HEK293T (cell line): ENCODE results near the gene HOXD12.

Experiments used
- BHLHE40 ChIP-seq: fragments of 450-650 bp; IDR thresholded peaks from 2 replicates; pipeline ENCODE4 v1.6.1; 2016; ENCODE audit warnings: mild to moderate bottlenecking, moderate library complexity, borderline replicate concordance
- ELF4 ChIP-seq: fragments of 450-650 bp; IDR thresholded peaks from 2 replicates; pipeline ENCODE4 v1.6.1; 2017; ENCODE audit warnings: antibody characterized with exemption
- FOXK2 ChIP-seq: fragments of 450-650 bp; IDR thresholded peaks from 2 replicates; pipeline ENCODE4 v1.6.1; 2016; ENCODE audit warnings: mild to moderate bottlenecking
- FOXM1 ChIP-seq: fragments of 450-650 bp; IDR thresholded peaks from 2 replicates; pipeline ENCODE4 v1.6.1; 2017; ENCODE audit warnings: mild to moderate bottlenecking, borderline replicate concordance
- HDGF ChIP-seq: fragments of 450-650 bp; IDR thresholded peaks from 2 replicates; pipeline ENCODE4 v1.6.1; 2017; ENCODE audit warnings: antibody characterized with exemption, borderline replicate concordance
- PKNOX1 ChIP-seq: fragments of 450-650 bp; IDR thresholded peaks from 2 replicates; pipeline ENCODE4 v1.6.1; 2016
- ZNF384 ChIP-seq: fragments of 450-650 bp; IDR thresholded peaks from 2 replicates; pipeline ENCODE4 v1.6.1; 2016

GRCh38 chr2:176134035-176134434, 34.4 kb downstream of the HOXD12 start:
- TF ChIP-seq ELF4 = no peak
- no peak for TF ChIP-seq FOXM1
- no peak for TF ChIP-seq HDGF
- TF ChIP-seq PKNOX1 = no peak
- no peak for TF ChIP-seq FOXK2
- TF ChIP-seq BHLHE40 = no peak
- TF ChIP-seq ZNF384 = no peak
